H1 (cell line): ENCODE measurements around the gene RABGAP1.

Experiments used
- POLR2A ChIP-seq, 2 experiments: IDR thresholded peaks; 1 replicate in 1 of 2; 2 replicates in 1 of 2; pipeline ENCODE4 v1.6.1; 2011; ENCODE audit warnings: low read depth in 2 of 2, low read length in 2 of 2, mild to moderate bottlenecking in 2 of 2; ENCODE audit errors: control extremely low read depth in 1 of 2
- RAD21 ChIP-seq, 2 experiments: IDR thresholded peaks in 1 of 2; conservative IDR thresholded peaks in 1 of 2; 2 replicates each; pipeline ENCODE4 v1.6.1; 2011; ENCODE audit warnings: low read depth in 2 of 2, low read length in 2 of 2, improper control_type of control experiment in 1 of 2, inconsistent platforms in 1 of 2, mild to moderate bottlenecking in 1 of 2, moderate library complexity in 1 of 2
- RBBP5 ChIP-seq: IDR thresholded peaks from 2 replicates; pipeline ENCODE4 v1.7.1; 2012; ENCODE audit warnings: low read depth, mild to moderate bottlenecking, inconsistent platforms, low read length, moderate library complexity, borderline replicate concordance
- SRF ChIP-seq: IDR thresholded peaks from 2 replicates; pipeline ENCODE4 v1.6.1; 2011; ENCODE audit warnings: mild to moderate bottlenecking, low read depth, low read length, moderate library complexity
- YY1 ChIP-seq: IDR thresholded peaks from 2 replicates; pipeline ENCODE4 v1.6.1; 2011; ENCODE audit warnings: low read depth, mild to moderate bottlenecking, low read length

DNA sequence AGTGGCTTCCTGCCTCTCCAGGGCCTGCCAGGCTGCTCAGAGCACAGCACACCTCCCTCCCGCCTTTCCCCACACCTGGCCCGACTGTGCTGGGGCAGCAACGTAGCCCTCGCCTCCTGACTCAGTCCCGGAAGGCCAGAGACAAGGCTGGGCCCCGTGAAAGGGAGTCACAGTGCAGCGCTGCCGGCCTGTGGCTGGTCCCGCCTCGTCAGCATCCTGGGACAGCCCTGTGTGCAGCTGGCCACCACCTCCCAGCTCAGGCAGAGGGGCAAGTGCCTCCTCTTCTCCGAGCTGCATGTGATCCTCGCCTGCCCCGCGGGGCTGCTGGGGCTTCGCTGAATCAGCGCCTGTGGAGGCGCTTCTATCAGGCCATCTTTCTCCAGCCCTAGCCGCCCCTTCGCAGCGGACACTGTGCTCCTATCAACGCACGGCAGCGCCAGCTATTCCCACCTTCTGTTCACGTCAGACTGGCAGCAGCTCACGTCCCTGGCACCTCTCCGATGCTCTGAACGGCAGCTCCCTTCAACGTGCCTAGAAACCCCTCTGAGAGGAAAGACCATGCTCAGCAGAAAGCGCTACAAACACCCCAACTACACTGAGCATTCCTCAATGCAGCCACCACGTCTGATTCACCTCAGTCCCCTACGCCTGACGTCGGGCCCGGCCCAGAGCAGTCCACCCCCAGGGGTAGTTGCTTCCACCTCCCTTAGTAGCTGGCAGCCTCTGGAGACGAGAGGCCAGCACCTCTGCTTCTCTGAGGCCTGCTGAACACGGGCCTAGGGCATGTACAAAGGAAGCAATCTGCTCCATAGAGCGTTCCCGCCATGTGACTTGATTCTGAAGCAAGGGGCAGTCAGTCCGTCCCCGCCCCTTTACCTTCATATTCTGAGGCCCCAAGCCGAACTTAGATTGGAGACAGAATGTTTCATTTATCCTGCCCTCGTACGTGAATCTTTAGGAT lies 171.5 kb downstream of the RABGAP1 start:
- TF ChIP-seq YY1 (no peak), POLR2A (IDR thresholded peaks at IDR 0.05; ENCODE audit: control extremely low read depth in 1 of 2, low read depth in 2 of 2, low read length in 2 of 2) (0 out of 3 replicates have a peak, but pooled peaks of 1 of the 2 experiments have one; percentile 34), RBBP5 (no peak), SRF (no peak), RAD21 (IDR thresholded peaks at IDR 0.05 in 1 of 2, conservative IDR thresholded peaks at IDR 0.05 in 1 of 2; ENCODE audit: low read depth in 2 of 2, low read length in 2 of 2) (no peak)
